ENCODE measurements around the gene SH3BGRL2. TPM values are rescaled to one million over a fixed set of nuclear protein-coding genes. Genes with fewer than 3 reads are reported as not detected.

The SH3BGRL2 gene
- total and polyA plus RNA-seq, 2 of the 8 experiments (the other 6 are each of a cell fraction or from before 2014, with no cell fraction given): 6.0 to 20.3 TPM

DNA sequence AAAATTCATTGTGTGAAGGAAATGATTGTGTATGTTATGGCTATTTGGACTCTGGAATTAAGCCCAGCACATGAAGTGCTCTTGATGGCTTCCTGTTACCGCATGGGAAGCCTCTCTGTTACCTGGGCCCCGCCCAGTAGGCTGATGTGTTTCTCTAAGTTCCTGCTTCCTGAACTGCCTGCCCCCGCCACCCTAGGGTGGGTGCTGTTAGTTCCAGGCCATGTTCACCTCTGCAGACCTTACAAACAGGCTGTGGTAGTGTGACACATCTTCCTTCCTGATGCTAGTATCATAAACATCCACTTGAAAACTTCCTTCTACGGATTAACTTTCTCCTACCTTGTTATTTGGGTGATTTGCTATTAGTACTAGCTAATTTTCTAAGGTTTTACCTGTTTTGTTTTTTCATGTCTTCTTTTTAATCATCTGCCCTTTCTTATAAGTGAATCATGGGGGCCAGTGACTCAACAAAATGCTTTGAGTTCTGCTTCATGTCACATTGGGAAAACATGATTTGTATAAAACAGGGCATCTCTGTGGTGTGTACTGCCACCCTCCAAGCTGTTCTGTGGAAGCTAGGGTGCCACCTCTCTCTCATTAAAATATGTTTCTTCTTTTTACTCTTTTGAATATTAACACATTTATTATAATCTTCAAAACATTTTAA lies 40.6 kb downstream of the SH3BGRL2 start:
- DNase-seq (ENCODE audit: low read depth in 1 of 2, low spot score in 2 of 2): no peak
- H3K4ac ChIP-seq (replicated peaks; ENCODE audit: insufficient read length, low read depth, low read length): no peak overlapping the region
- no peak overlapping the region for H2BK120ac ChIP-seq (replicated peaks; ENCODE audit: low read depth, low read length)
- H3K23ac ChIP-seq (ENCODE audit: insufficient read length): no peak overlapping the region
- no peak overlapping the region for H2AFZ ChIP-seq (ENCODE audit: low read length)
- peaks cover 0 to 5% (median 4%) of the 10 kb centered on the region in 4 experiments; a peak in 5 of 7 replicates for H3K4me1 ChIP-seq (replicated peaks in 1 of 4; ENCODE audit: control insufficient read depth in 3 of 4, insufficient read depth in 4 of 4, low read length in 3 of 4)
- H3K9ac ChIP-seq (replicated peaks in 1 of 4; ENCODE audit: extremely low read depth in 1 of 4, low read depth in 3 of 4, low read length in 3 of 4): no peak overlapping the region
- no peak overlapping the region for H2BK5ac ChIP-seq (ENCODE audit: low read depth, low read length)
- no peak overlapping the region for H4K91ac ChIP-seq (replicated peaks; ENCODE audit: insufficient read length, low read length)
- no peaks in the 10 kb centered on the region; a peak in 1 of 8 replicates for H3K36me3 ChIP-seq (ENCODE audit: control insufficient read depth in 2 of 4, insufficient read depth in 4 of 4, low read length in 3 of 4)
- CTCF ChIA-PET (ENCODE audit: partially characterized antibody): interaction anchor here (0.6 to 4.2 kb wide), 34 partner anchors 8 to 661 kb away, joined by 3 to 25 read pairs (median 4); partner anchors contain the start of genes LCA5 and SH3BGRL2
- 77% methylated on average over 4 of the region's 4 CpGs; no CpG with 5 or more reads in 1 of the 2 experiments for WGBS, 2 experiments (ENCODE audit: extremely low coverage in 1 of 2, insufficient coverage in 1 of 2, insufficient read length in 1 of 2, insufficient replicate concordance in 2 of 2, low coverage in 1 of 2, low lambda C conversion rate in 2 of 2, missing lambda C conversion rate in 1 of 2)
- H4K5ac ChIP-seq (ENCODE audit: insufficient read length, low read depth, low read length): no peak overlapping the region
- 0 out of 2 replicates have a peak overlapping the region, but pooled peaks have one; percentile 60 for H2BK12ac ChIP-seq (ENCODE audit: low read depth, low read length)
- no peaks in the 10 kb centered on the region for H3K27me3 ChIP-seq (replicated peaks in 1 of 4; ENCODE audit: control insufficient read depth in 3 of 4, extremely low read depth in 1 of 4, insufficient read depth in 3 of 4, low read length in 3 of 4)
- no peak overlapping the region for H3K4me3 ChIP-seq (ENCODE audit: extremely low read depth in 1 of 4, insufficient read depth in 2 of 4, low read depth in 3 of 4, low read length in 4 of 4)
- no peaks in the 10 kb centered on the region; the same call in 1 of the 2 replicates for H3K79me1 ChIP-seq (ENCODE audit: low read depth, low read length)
- no peak for FAIRE-seq
- peaks cover 0 to 1% of the 10 kb centered on the region in 2 experiments for H4K20me1 ChIP-seq (replicated peaks in 1 of 2; ENCODE audit: control insufficient read depth in 1 of 2, insufficient read depth in 2 of 2, low read length in 2 of 2)
- H3K79me2 ChIP-seq (ENCODE audit: control insufficient read depth in 1 of 2, insufficient read depth in 2 of 2, low read length in 2 of 2): no peaks in the 10 kb centered on the region
- H3K18ac ChIP-seq (ENCODE audit: extremely low read depth, low read length): no peak overlapping the region; the same call in 1 of the 2 replicates
- TF ChIP-seq JUND (IDR thresholded peaks at IDR 0.05; ENCODE audit: low read length): no peak
- no peak for TF ChIP-seq POLR2A (IDR thresholded peaks at IDR 0.05; ENCODE audit: control extremely low read depth in 1 of 2, low read depth in 2 of 2, low read length in 2 of 2)
- no peak for TF ChIP-seq KDM1A (IDR thresholded peaks at IDR 0.05; ENCODE audit: borderline replicate concordance, low read length)
- no peak for TF ChIP-seq ZNF274 (IDR thresholded peaks at IDR 0.05; ENCODE audit: borderline replicate concordance, extremely low read depth, low read length)
- TF ChIP-seq, protein P1, sequence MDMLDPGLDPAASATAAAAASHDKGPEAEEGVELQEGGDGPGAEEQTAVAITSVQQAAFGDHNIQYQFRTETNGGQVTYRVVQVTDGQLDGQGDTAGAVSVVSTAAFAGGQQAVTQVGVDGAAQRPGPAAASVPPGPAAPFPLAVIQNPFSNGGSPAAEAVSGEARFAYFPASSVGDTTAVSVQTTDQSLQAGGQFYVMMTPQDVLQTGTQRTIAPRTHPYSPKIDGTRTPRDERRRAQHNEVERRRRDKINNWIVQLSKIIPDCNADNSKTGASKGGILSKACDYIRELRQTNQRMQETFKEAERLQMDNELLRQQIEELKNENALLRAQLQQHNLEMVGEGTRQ (IDR thresholded peaks at IDR 0.05; ENCODE audit: low read length): no peak
- TF ChIP-seq TEAD4 (IDR thresholded peaks at IDR 0.05; ENCODE audit: low read depth, low read length): no peak
- H3K14ac ChIP-seq (ENCODE audit: insufficient read length): no peak overlapping the region
- no peak overlapping the region for H2BK20ac ChIP-seq (ENCODE audit: low read length)
- no peaks in the 10 kb centered on the region for H3K23me2 ChIP-seq (ENCODE audit: low read depth, low read length)
- H3K56ac ChIP-seq (replicated peaks; ENCODE audit: insufficient read length, low read depth, low read length): no peak overlapping the region
- no peaks in the 10 kb centered on the region for H3K9me3 ChIP-seq (ENCODE audit: insufficient read depth in 2 of 2, low read depth in 1 of 2, low read length in 1 of 2)
- H2AK5ac ChIP-seq (ENCODE audit: low read depth, low read length): no peak overlapping the region
- no peak overlapping the region for H3K27ac ChIP-seq (ENCODE audit: low read depth, low read length)
- POLR2A ChIA-PET (ENCODE audit: partially characterized antibody): interaction anchor here (1.2 kb wide), 2 partner anchors 23 to 50 kb away, joined by 3 to 4 read pairs; no protein-coding TSS in a partner anchor
- H4K8ac ChIP-seq (ENCODE audit: extremely low read depth, insufficient read depth, low read length): no peak overlapping the region
- H2BK15ac ChIP-seq (ENCODE audit: low read length): no peak overlapping the region
- H3K4me2 ChIP-seq (ENCODE audit: insufficient read depth in 1 of 2, low read depth in 2 of 2, low read length in 2 of 2): no peak overlapping the region

Data from H1 (cell line).